BJ (cell line): ENCODE data around the gene FAM53A. TPM values are rescaled to one million over a fixed set of nuclear protein-coding genes. Genes with fewer than 3 reads are reported as not detected.

Experiments used
- CTCF ChIA-PET: fragments of 350-600 bp; formaldehyde crosslinking; extraction: SDS; loops from one replicate; lab custom pipeline; 2021; ENCODE audit warnings: antibody characterized with exemption, inconsistent platforms; lab: Yijun Ruan, JAX
- POLR2A ChIA-PET: fragments of 300-600 bp; sonication (Branson Sonifier 250); formaldehyde crosslinking; extraction: SDS; loops from one replicate; lab custom pipeline; 2021; ENCODE audit warnings: antibody characterized with exemption; lab: Charles Lee
- DNase-seq: peaks from one replicate; pipeline ENCODE4 v3.0.0-alpha.2; 2011; ENCODE audit warnings: low read depth
- H3K27me3 ChIP-seq: 2 replicates; pipeline ENCODE4 v1.6.0; 2011; ENCODE audit warnings: low read length; ENCODE audit not compliant: control insufficient read depth, insufficient read depth
- H3K36me3 ChIP-seq: 2 replicates; pipeline ENCODE4 v1.5.1; 2011; ENCODE audit warnings: low read length; ENCODE audit not compliant: control insufficient read depth, insufficient read depth
- H3K4me3 ChIP-seq: 2 replicates; pipeline ENCODE4 v1.5.1; 2011; ENCODE audit warnings: low read depth, mild to moderate bottlenecking, control low read depth, low read length
- CTCF ChIP-seq: IDR thresholded peaks from 2 replicates; pipeline ENCODE4 v1.5.1; 2011; ENCODE audit warnings: low read depth, mild to moderate bottlenecking, control low read depth, inconsistent platforms, low read length, moderate library complexity; ENCODE audit not compliant: insufficient read depth
- polyA plus RNA-seq: library from polyadenylated mRNA; depleted of rRNA; stranded (reverse); fragments of >200 nt; gene quantifications from 2 replicates; pipeline ENCODE4 v1.2.3, GENCODE V29; 2011

FAM53A gene
- polyA plus RNA-seq, 1 experiment, result 3.7 TPM

- TF ChIP-seq CTCF, result peak; percentile 96
- no peaks in the 10 kb centered on the region for H3K27me3 ChIP-seq
- peaks cover 21% of the 10 kb centered on the region for H3K36me3 ChIP-seq
- no peak for DNase-seq
- ChIA-PET CTCF (interaction anchor here (0.6 to 10.9 kb wide), 23 partner anchors 10 to 347 kb away, joined by 3 to 167 read pairs (median 5); partner anchors contain the start of genes SLBP, TACC3 and TMEM129), POLR2A (interaction anchor here (1.0 kb wide), 1 partner anchor 19 kb away, joined by 3 read pairs; the partner anchor contains the start of gene SLBP)
- no peak overlapping the region for H3K4me3 ChIP-seq
These were observed 9.2 kb upstream of the FAM53A start for GRCh38 chr4:1693131-1693896.

GRCh38 chr4:1691737-1692373, 7.7 kb upstream of the FAM53A start:
- POLR2A ChIA-PET, result no interaction called here
- no peaks in the 10 kb centered on the region for H3K27me3 ChIP-seq
- CTCF ChIA-PET, result interaction anchor here (0.9 to 10.9 kb wide), 9 partner anchors 15 to 336 kb away, joined by 3 to 167 read pairs (median 7); partner anchors contain the start of genes SLBP, TACC3 and TMEM129
- no peak overlapping the region for H3K4me3 ChIP-seq
- TF ChIP-seq CTCF, result no peak
- no peak for DNase-seq
- H3K36me3 ChIP-seq, result peaks cover 19% of the 10 kb centered on the region

- TF ChIP-seq CTCF, result no peak
- Histone ChIP-seq H3K4me3 (no peak overlapping the region), H3K36me3 (peaks cover 13% of the 10 kb centered on the region), H3K27me3 (no peaks in the 10 kb centered on the region)
- CTCF ChIA-PET, result interaction anchor here (1.1 to 10.9 kb wide), 5 partner anchors 16 to 119 kb away, joined by 3 to 167 read pairs (median 5); partner anchors contain the start of genes SLBP, TACC3 and TMEM129
- POLR2A ChIA-PET, result no interaction called here
- DNase-seq, result no peak
These were observed 6.6 kb upstream of the FAM53A start for GRCh38 chr4:1690698-1691097.

GRCh38 chr4:1686440-1687036, 2.4 kb upstream of the FAM53A start:
- no peaks in the 10 kb centered on the region for H3K27me3 ChIP-seq
- CTCF ChIA-PET, result interaction anchor here (10.9 kb wide), 1 partner anchor 37 kb away, joined by 167 read pairs; the partner anchor contains the start of genes TACC3 and TMEM129
- peaks cover 6% of the 10 kb centered on the region for H3K36me3 ChIP-seq
- no peak overlapping the region for H3K4me3 ChIP-seq
- no peak for TF ChIP-seq CTCF
- POLR2A ChIA-PET, result no interaction called here
- DNase-seq, result no peak
